NCI-H2171 (cell line): ENCODE results near the gene UBIAD1.
A peak's percentile ranks its signal among the peaks of the same experiment; 100 is the strongest.
"Not testable (repeated sequence)": the region's sequence is repeated elsewhere in the genome, so short reads cannot be mapped to it uniquely, and the experiment has no call there.

Experiments
- DNase-seq: peaks from one replicate; lab custom pipeline; 2025; lab: John Stamatoyannopoulos, UW

Gene UBIAD1

GRCh38 chr1:11272832-11273594 is at the start of gene UBIAD1:
UBIAD1 (plus strand) TSS chr1:11273198; CDS start chr1:11273532, 334 bp downstream.
- peak; percentile 93 for DNase-seq

- DNase-seq = no peak
These were observed 45.6 kb upstream of the UBIAD1 start for GRCh38 chr1:11227106-11228077.

GRCh38 chr1:11229203-11229602 is 43.8 kb upstream of the UBIAD1 start:
- no peak for DNase-seq

- no peak for DNase-seq
These were observed 39.8 kb upstream of the UBIAD1 start for GRCh38 chr1:11233208-11233607.

- no peak for DNase-seq
These were observed 35.6 kb upstream of the UBIAD1 start for GRCh38 chr1:11237356-11237755.

- DNase-seq = no peak
These were observed 34.7 kb upstream of the UBIAD1 start for GRCh38 chr1:11238311-11238710.

GRCh38 chr1:11245248-11245647 is 27.8 kb upstream of the UBIAD1 start:
- DNase-seq = no peak

- DNase-seq = no peak
These were observed 26.9 kb upstream of the UBIAD1 start for GRCh38 chr1:11245904-11246719.

GRCh38 chr1:11248169-11248568 is 24.8 kb upstream of the UBIAD1 start:
- no peak for DNase-seq

GRCh38 chr1:11252538-11252937 is 20.5 kb upstream of the UBIAD1 start:
- DNase-seq = no peak

GRCh38 chr1:11253226-11253625 is 19.8 kb upstream of the UBIAD1 start:
- DNase-seq = no peak

GRCh38 chr1:11256299-11256698 is 16.7 kb upstream of the UBIAD1 start:
- DNase-seq = no peak

- DNase-seq = peak; percentile 100
These were observed 10.6 kb upstream of the UBIAD1 start, which contains the start of gene MTOR for GRCh38 chr1:11262171-11263049. MTOR (minus strand) TSS chr1:11262551; CDS start chr1:11259409, 3,142 bp downstream.

GRCh38 chr1:11266268-11267074 is 6.5 kb upstream of the UBIAD1 start:
- no peak for DNase-seq

GRCh38 chr1:11267350-11268337 is 5.4 kb upstream of the UBIAD1 start:
- DNase-seq = not testable (repeated sequence)

GRCh38 chr1:11272544-11272831 is 510 bp upstream of the UBIAD1 start:
- DNase-seq = no peak

- no peak for DNase-seq
These were observed 717 bp downstream of the UBIAD1 start for GRCh38 chr1:11273595-11274234.

- no peak for DNase-seq
These were observed 6.2 kb downstream of the UBIAD1 start for GRCh38 chr1:11279152-11279551.

- DNase-seq = no peak
These were observed 6.6 kb downstream of the UBIAD1 start for GRCh38 chr1:11279630-11280029.
